Loucy (cell line): ENCODE measurements around the gene ZNF784.

Experiments
- H2AFZ ChIP-seq: fragments of 200-600 bp; sonication (generic); 2 replicates; pipeline ENCODE4 v1.6.0; 2016; ENCODE audit warnings: antibody characterized with exemption, mild to moderate bottlenecking, low read length, moderate library complexity
- H3F3A ChIP-seq: fragments of 200-600 bp; 2 replicates; pipeline ENCODE4 v1.6.0; 2016; ENCODE audit warnings: antibody characterized with exemption, low read depth, mild to moderate bottlenecking
- H3K27me3 ChIP-seq: fragments of 200-600 bp; sonication (generic); 2 replicates; pipeline ENCODE4 v1.6.1; 2014; ENCODE audit warnings: low read length, mild to moderate bottlenecking; ENCODE audit not compliant: insufficient read depth, poor library complexity, severe bottlenecking
- H3K36me3 ChIP-seq: fragments of 200-600 bp; sonication (generic); 2 replicates; pipeline ENCODE4 v1.6.1; 2016; ENCODE audit warnings: low read length; ENCODE audit not compliant: insufficient read depth
- H3K4me1 ChIP-seq: fragments of 200-600 bp; sonication (generic); 2 replicates; pipeline ENCODE4 v1.5.1; 2014; ENCODE audit warnings: low read length, mild to moderate bottlenecking; ENCODE audit not compliant: insufficient read depth, poor library complexity, severe bottlenecking
- H3K4me2 ChIP-seq: fragments of 200-600 bp; sonication (generic); 2 replicates; pipeline ENCODE4 v1.6.0; 2014; ENCODE audit warnings: antibody characterized with exemption, low read length, low read depth, mild to moderate bottlenecking; ENCODE audit not compliant: poor library complexity, severe bottlenecking
- H3K4me3 ChIP-seq: fragments of 200-600 bp; sonication (generic); 2 replicates; pipeline ENCODE4 v1.5.1; 2014; ENCODE audit warnings: low read length, mild to moderate bottlenecking, mixed read lengths; ENCODE audit not compliant: poor library complexity, severe bottlenecking
- H3K79me2 ChIP-seq: fragments of 200-600 bp; sonication (generic); 2 replicates; pipeline ENCODE4 v1.6.1; 2014; ENCODE audit warnings: low read length; ENCODE audit not compliant: insufficient read depth
- H3K9ac ChIP-seq: fragments of 200-600 bp; sonication (generic); 2 replicates; pipeline ENCODE4 v1.6.0; 2014; ENCODE audit warnings: mild to moderate bottlenecking, low read depth, low read length, moderate library complexity; ENCODE audit not compliant: poor library complexity, severe bottlenecking
- H3K9me2 ChIP-seq: fragments of 200-600 bp; sonication (generic); replicated peaks from 2 replicates; pipeline ENCODE4 v1.6.1; 2016; ENCODE audit warnings: low read depth, low read length, mixed read lengths
- H3K9me3 ChIP-seq: fragments of 200-600 bp; sonication (generic); 2 replicates; pipeline ENCODE4 v1.6.1; 2014; ENCODE audit warnings: mild to moderate bottlenecking, antibody characterized with exemption, low read length, low read depth; ENCODE audit not compliant: insufficient read depth
- H4K20me1 ChIP-seq: fragments of 200-600 bp; sonication (generic); 2 replicates; pipeline ENCODE4 v1.6.0; 2014; ENCODE audit warnings: antibody characterized with exemption, low read length, mild to moderate bottlenecking; ENCODE audit not compliant: insufficient read depth, poor library complexity, severe bottlenecking
- EZH2phosphoT487 ChIP-seq: fragments of 200-600 bp; IDR thresholded peaks from 2 replicates; pipeline ENCODE4 v1.6.1; 2018; ENCODE audit warnings: antibody characterized with exemption, mild to moderate bottlenecking, moderate library complexity, borderline replicate concordance
- TF ChIP-seq, protein P1 (sequence below): fragments of 200-600 bp; sonication (generic); conservative IDR thresholded peaks from 2 replicates; pipeline ENCODE4 v1.5.1; 2014; ENCODE audit warnings: mild to moderate bottlenecking, antibody characterized with exemption, low read length

Gene ZNF784

DNA sequence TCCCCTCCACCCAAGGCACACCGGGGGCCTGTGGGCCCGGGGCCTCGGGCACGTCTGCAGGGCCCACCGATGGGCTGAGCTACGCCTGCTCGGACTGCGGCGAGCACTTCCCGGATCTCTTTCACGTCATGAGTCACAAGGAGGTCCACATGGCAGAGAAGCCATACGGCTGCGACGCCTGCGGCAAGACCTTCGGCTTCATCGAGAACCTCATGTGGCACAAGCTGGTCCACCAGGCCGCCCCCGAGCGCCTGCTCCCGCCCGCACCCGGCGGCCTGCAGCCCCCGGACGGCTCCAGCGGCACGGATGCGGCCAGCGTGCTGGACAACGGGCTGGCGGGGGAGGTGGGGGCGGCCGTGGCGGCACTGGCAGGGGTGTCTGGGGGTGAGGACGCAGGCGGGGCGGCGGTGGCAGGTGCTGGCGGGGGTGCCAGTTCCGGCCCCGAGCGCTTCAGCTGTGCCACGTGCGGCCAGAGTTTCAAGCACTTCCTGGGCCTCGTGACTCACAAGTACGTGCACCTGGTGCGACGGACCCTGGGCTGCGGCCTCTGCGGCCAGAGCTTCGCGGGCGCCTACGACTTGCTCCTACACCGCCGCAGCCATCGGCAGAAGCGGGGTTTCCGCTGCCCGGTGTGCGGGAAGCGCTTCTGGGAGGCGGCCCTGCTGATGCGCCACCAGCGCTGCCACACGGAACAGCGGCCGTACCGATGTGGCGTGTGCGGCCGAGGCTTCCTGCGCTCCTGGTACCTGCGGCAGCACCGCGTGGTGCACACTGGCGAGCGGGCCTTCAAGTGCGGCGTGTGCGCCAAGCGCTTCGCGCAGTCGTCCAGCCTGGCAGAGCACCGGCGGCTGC, 8.6 kb downstream of the ZNF784 start:
- Histone ChIP-seq H3K27me3 (no peaks in the 10 kb centered on the region), H3K4me3 (no peak overlapping the region), H3K36me3 (peaks cover 14% of the 10 kb centered on the region; the same call in 1 of the 2 replicates), H3K4me2 (no peak overlapping the region), H3K9me2 (no peaks in the 10 kb centered on the region), H4K20me1 (peaks cover 8% of the 10 kb centered on the region), H3F3A (no peaks in the 10 kb centered on the region), H3K4me1 (peaks cover 6% of the 10 kb centered on the region), H2AFZ (no peak overlapping the region), H3K9me3 (no peaks in the 10 kb centered on the region), H3K79me2 (peaks cover 17% of the 10 kb centered on the region; the same call in 1 of the 2 replicates), H3K9ac (no peak overlapping the region)
- no peak for TF ChIP-seq EZH2phosphoT487
- TF ChIP-seq, protein P1, sequence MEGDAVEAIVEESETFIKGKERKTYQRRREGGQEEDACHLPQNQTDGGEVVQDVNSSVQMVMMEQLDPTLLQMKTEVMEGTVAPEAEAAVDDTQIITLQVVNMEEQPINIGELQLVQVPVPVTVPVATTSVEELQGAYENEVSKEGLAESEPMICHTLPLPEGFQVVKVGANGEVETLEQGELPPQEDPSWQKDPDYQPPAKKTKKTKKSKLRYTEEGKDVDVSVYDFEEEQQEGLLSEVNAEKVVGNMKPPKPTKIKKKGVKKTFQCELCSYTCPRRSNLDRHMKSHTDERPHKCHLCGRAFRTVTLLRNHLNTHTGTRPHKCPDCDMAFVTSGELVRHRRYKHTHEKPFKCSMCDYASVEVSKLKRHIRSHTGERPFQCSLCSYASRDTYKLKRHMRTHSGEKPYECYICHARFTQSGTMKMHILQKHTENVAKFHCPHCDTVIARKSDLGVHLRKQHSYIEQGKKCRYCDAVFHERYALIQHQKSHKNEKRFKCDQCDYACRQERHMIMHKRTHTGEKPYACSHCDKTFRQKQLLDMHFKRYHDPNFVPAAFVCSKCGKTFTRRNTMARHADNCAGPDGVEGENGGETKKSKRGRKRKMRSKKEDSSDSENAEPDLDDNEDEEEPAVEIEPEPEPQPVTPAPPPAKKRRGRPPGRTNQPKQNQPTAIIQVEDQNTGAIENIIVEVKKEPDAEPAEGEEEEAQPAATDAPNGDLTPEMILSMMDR = no peak

DNA sequence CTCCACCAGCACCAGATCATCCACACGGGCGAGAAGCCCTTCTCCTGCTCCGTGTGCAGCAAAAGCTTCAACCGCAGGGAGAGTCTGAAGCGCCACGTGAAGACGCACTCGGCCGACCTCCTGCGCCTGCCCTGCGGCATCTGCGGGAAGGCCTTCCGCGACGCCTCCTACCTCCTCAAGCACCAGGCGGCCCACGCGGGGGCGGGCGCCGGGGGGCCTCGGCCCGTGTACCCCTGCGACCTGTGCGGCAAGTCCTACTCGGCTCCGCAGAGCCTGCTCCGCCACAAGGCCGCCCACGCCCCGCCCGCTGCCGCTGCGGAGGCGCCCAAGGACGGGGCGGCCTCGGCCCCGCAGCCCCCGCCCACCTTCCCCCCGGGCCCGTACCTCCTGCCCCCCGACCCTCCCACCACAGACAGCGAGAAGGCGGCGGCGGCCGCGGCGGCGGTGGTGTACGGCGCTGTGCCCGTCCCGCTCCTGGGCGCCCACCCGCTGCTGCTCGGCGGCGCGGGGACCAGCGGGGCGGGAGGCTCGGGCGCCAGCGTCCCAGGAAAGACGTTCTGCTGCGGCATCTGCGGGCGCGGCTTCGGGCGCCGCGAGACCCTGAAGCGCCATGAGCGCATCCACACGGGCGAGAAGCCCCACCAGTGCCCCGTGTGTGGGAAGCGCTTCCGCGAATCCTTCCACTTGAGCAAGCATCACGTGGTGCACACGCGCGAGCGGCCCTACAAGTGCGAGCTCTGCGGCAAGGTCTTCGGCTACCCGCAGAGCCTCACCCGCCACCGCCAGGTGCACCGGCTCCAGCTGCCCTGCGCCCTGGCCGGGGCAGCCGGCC, 9.4 kb downstream of the ZNF784 start:
- Histone ChIP-seq H3K9me3 (no peaks in the 10 kb centered on the region), H4K20me1 (peaks cover 8% of the 10 kb centered on the region), H2AFZ (no peak overlapping the region), H3K4me1 (no peaks in the 10 kb centered on the region), H3K79me2 (peaks cover 17% of the 10 kb centered on the region; the same call in 1 of the 2 replicates), H3K4me3 (no peak overlapping the region), H3K36me3 (peaks cover 14% of the 10 kb centered on the region; the same call in 1 of the 2 replicates), H3K4me2 (no peak overlapping the region), H3K9ac (no peak overlapping the region), H3K9me2 (no peaks in the 10 kb centered on the region), H3F3A (no peaks in the 10 kb centered on the region), H3K27me3 (no peaks in the 10 kb centered on the region)
- TF ChIP-seq, protein P1 = no peak
- TF ChIP-seq EZH2phosphoT487 = no peak

DNA sequence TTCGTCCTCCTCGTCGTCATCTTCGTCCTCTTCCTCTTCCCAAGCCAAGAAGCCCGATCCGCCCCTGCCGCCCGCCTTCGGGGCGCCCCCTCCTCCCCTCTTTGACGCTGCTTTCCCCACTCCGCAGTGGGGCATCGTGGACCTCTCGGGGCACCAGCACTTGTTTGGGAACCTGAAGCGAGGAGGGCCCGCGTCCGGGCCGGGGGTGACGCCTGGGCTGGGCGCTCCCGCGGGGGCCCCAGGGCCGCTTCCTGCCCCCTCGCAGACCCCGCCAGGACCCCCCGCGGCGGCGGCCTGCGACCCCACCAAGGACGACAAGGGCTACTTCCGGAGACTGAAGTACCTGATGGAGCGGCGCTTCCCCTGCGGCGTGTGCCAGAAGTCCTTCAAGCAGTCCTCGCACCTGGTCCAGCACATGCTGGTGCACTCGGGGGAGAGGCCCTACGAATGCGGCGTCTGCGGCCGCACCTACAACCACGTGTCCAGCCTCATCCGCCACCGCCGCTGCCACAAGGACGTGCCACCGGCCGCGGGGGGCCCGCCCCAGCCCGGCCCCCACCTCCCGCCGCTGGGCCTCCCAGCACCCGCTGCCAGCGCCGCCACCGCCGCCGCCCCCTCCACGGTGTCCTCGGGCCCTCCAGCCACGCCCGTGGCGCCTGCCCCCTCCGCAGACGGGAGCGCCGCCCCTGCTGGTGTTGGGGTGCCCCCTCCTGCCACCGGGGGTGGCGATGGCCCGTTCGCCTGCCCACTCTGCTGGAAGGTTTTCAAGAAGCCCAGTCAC, 10.2 kb downstream of the ZNF784 start:
- Histone ChIP-seq H3K9me2 (no peaks in the 10 kb centered on the region), H2AFZ (no peak overlapping the region), H3K4me3 (no peak overlapping the region), H4K20me1 (peaks cover 13% of the 10 kb centered on the region), H3K4me2 (no peak overlapping the region), H3K9me3 (no peaks in the 10 kb centered on the region), H3K9ac (no peak overlapping the region), H3K27me3 (no peaks in the 10 kb centered on the region), H3K4me1 (peaks cover 2% of the 10 kb centered on the region), H3K36me3 (peaks cover 14% of the 10 kb centered on the region; the same call in 1 of the 2 replicates), H3K79me2 (peaks cover 26% of the 10 kb centered on the region), H3F3A (no peaks in the 10 kb centered on the region)
- TF ChIP-seq, protein P1 = no peak
- TF ChIP-seq EZH2phosphoT487 = no peak
